H9 (cell line): Measurements from ENCODE around the gene ANKK1. TPM values are rescaled to one million over a fixed set of nuclear protein-coding genes. Genes with fewer than 3 reads are reported as not detected.

Experiments
- DNase-seq: peaks from one replicate; pipeline ENCODE4 v3.0.0-alpha.2; 2017
- H2AFZ ChIP-seq: one replicate; pipeline ENCODE4 v1.6.1; 2013; ENCODE audit warnings: mild to moderate bottlenecking, low read length, control low read depth, moderate library complexity
- H2AK5ac ChIP-seq: 2 replicates; pipeline ENCODE4 v1.6.1; 2013; ENCODE audit warnings: low read length, control low read depth, mixed read lengths; ENCODE audit not compliant: insufficient read length
- H2BK120ac ChIP-seq: one replicate; pipeline ENCODE4 v1.6.1; 2013; ENCODE audit warnings: low read depth, mild to moderate bottlenecking, low read length, control low read depth, inconsistent platforms; ENCODE audit not compliant: poor library complexity, severe bottlenecking
- H2BK12ac ChIP-seq: 2 replicates; pipeline ENCODE4 v1.6.1; 2013; ENCODE audit warnings: low read length, control low read depth, mixed read lengths, low read depth; ENCODE audit not compliant: insufficient read length
- H2BK15ac ChIP-seq: 2 replicates; pipeline ENCODE4 v1.6.1; 2013; ENCODE audit warnings: low read depth, low read length, control low read depth
- H2BK20ac ChIP-seq: one replicate; pipeline ENCODE4 v1.6.1; 2013; ENCODE audit warnings: low read depth, mild to moderate bottlenecking, low read length, control low read depth, inconsistent platforms; ENCODE audit not compliant: poor library complexity, severe bottlenecking
- H2BK5ac ChIP-seq: 2 replicates; pipeline ENCODE4 v1.6.1; 2013; ENCODE audit warnings: low read length, control low read depth, mixed read lengths; ENCODE audit not compliant: insufficient read length
- H3K14ac ChIP-seq: 2 replicates; pipeline ENCODE4 v1.6.1; 2013; ENCODE audit warnings: low read length, control low read depth; ENCODE audit not compliant: insufficient read depth
- H3K18ac ChIP-seq: 2 replicates; pipeline ENCODE4 v1.6.1; 2013; ENCODE audit warnings: low read depth, mild to moderate bottlenecking, mixed read lengths, low read length, control low read depth; ENCODE audit not compliant: insufficient read length
- H3K23ac ChIP-seq: 2 replicates; pipeline ENCODE4 v1.6.1; 2013; ENCODE audit warnings: low read length, control low read depth, mixed read lengths, low read depth; ENCODE audit not compliant: insufficient read length
- H3K23me2 ChIP-seq: 2 replicates; pipeline ENCODE4 v1.6.1; 2013; ENCODE audit warnings: low read depth, mild to moderate bottlenecking, mixed read lengths, low read length, control low read depth; ENCODE audit not compliant: insufficient read length, poor library complexity, severe bottlenecking
- H3K27ac ChIP-seq: 2 replicates; pipeline ENCODE4 v1.5.1; 2013; ENCODE audit warnings: low read length, control low read depth, mixed read lengths, low read depth; ENCODE audit not compliant: insufficient read length
- H3K27me3 ChIP-seq: 2 replicates; pipeline ENCODE4 v1.6.1; 2013; ENCODE audit warnings: low read length, control low read depth, inconsistent platforms; ENCODE audit not compliant: insufficient read depth
- H3K4ac ChIP-seq: 2 replicates; pipeline ENCODE4 v1.6.1; 2013; ENCODE audit warnings: low read depth, mild to moderate bottlenecking, control low read depth, inconsistent platforms, low read length, moderate library complexity
- H3K4me1 ChIP-seq: 2 replicates; pipeline ENCODE4 v1.6.1; 2013; ENCODE audit warnings: low read length, control low read depth, inconsistent platforms; ENCODE audit not compliant: insufficient read depth
- H3K4me2 ChIP-seq: 2 replicates; pipeline ENCODE4 v1.6.1; 2013; ENCODE audit warnings: low read length, control low read depth, mixed read lengths; ENCODE audit not compliant: insufficient read length, insufficient read depth
- H3K56ac ChIP-seq: 2 replicates; pipeline ENCODE4 v1.6.1; 2013; ENCODE audit warnings: low read depth, mild to moderate bottlenecking, mixed read lengths, low read length, control low read depth; ENCODE audit not compliant: insufficient read length
- H3K79me1 ChIP-seq: 2 replicates; pipeline ENCODE4 v1.6.1; 2013; ENCODE audit warnings: low read depth, mild to moderate bottlenecking, moderate library complexity, low read length, control low read depth, inconsistent platforms; ENCODE audit not compliant: insufficient read depth, poor library complexity, severe bottlenecking
- H3K79me2 ChIP-seq: 2 replicates; pipeline ENCODE4 v1.6.1; 2013; ENCODE audit warnings: low read length, control low read depth, inconsistent platforms; ENCODE audit not compliant: insufficient read depth
- H3K9ac ChIP-seq: 2 replicates; pipeline ENCODE4 v1.6.1; 2013; ENCODE audit warnings: low read length, control low read depth, mixed read lengths; ENCODE audit not compliant: insufficient read length; ENCODE audit errors: extremely low read depth
- H3K9me3 ChIP-seq: one replicate; pipeline ENCODE4 v1.6.1; 2013; ENCODE audit warnings: low read depth, low read length, inconsistent platforms; ENCODE audit not compliant: control insufficient read depth
- H3T11ph ChIP-seq: one replicate; pipeline ENCODE4 v1.6.1; 2013; ENCODE audit warnings: mild to moderate bottlenecking, low read length, control low read depth, inconsistent platforms
- H4K20me1 ChIP-seq: one replicate; pipeline ENCODE4 v1.6.1; 2013; ENCODE audit not compliant: control insufficient read depth, insufficient read length, insufficient read depth
- H4K5ac ChIP-seq: 2 replicates; pipeline ENCODE4 v1.6.1; 2013; ENCODE audit warnings: low read depth, mild to moderate bottlenecking, mixed read lengths, low read length, control low read depth; ENCODE audit not compliant: insufficient read length
- H4K8ac ChIP-seq: replicated peaks from 2 replicates; pipeline ENCODE4 v1.6.1; 2013; ENCODE audit warnings: low read length, control low read depth, mixed read lengths, low read depth; ENCODE audit not compliant: insufficient read length
- H4K91ac ChIP-seq: 2 replicates; pipeline ENCODE4 v1.6.1; 2013; ENCODE audit warnings: low read depth, mild to moderate bottlenecking, moderate library complexity, mixed read lengths, low read length, control low read depth; ENCODE audit not compliant: insufficient read length
- H3K27ac Mint-ChIP-seq, 3 experiments: 2 replicates in 2 of 3; 3 replicates in 1 of 3; pipeline ENCODE4 v1.8.0; 2020 to 2021; ENCODE audit warnings: mixed read lengths in 3 of 3, mild to moderate bottlenecking in 1 of 3, moderate library complexity in 1 of 3
- H3K27me3 Mint-ChIP-seq: 2 replicates; pipeline ENCODE4 v1.8.0; 2021; ENCODE audit warnings: low read depth, mild to moderate bottlenecking, moderate library complexity, mixed read lengths
- H3K36me3 Mint-ChIP-seq, 3 experiments: 2 replicates in 2 of 3; 3 replicates in 1 of 3; pipeline ENCODE4 v1.8.0; 2020 to 2021; ENCODE audit warnings: low read depth in 3 of 3, mixed read lengths in 3 of 3; ENCODE audit not compliant: insufficient read depth in 1 of 3
- H3K4me1 Mint-ChIP-seq, 2 experiments: 2 replicates each; pipeline ENCODE4 v1.8.0; 2020; ENCODE audit warnings: mixed read lengths in 2 of 2
- H3K4me3 Mint-ChIP-seq, 2 experiments: 2 replicates in 1 of 2; 3 replicates in 1 of 2; pipeline ENCODE4 v1.8.0; 2020 to 2021; ENCODE audit warnings: mild to moderate bottlenecking in 2 of 2, mixed read lengths in 2 of 2, moderate library complexity in 1 of 2
- H3K9me3 Mint-ChIP-seq, 2 experiments: 2 replicates in 1 of 2; 3 replicates in 1 of 2; pipeline ENCODE4 v1.8.0; 2020; ENCODE audit warnings: mild to moderate bottlenecking in 2 of 2, mixed read lengths in 2 of 2, moderate library complexity in 1 of 2
- WGBS: extraction: QIAGEN DNeasy Blood & Tissue Kit; methylation state at CpG from one replicate; pipeline ENCODE4 v1.1.7; 2013; ENCODE audit warnings: missing lambda C conversion rate, low lambda C conversion rate, mixed read lengths; ENCODE audit not compliant: insufficient read length; ENCODE audit errors: extremely low coverage; 5-methylcytosine and 5-hydroxymethylcytosine counted together
- total RNA-seq: library from RNA; stranded (reverse); gene quantifications from 2 replicates; pipeline ENCODE4 v1.2.1, GENCODE V29; 2021
- TF ChIP-seq, protein P1 (sequence below): fragments of 200-600 bp; sonication (generic); conservative IDR thresholded peaks from 3 replicates; pipeline ENCODE4 v1.8.0; 2021; ENCODE audit warnings: antibody characterized with exemption, mild to moderate bottlenecking

The ANKK1 gene
- total RNA-seq, 1 experiment from 2014 or later = 0.20 TPM

DNA sequence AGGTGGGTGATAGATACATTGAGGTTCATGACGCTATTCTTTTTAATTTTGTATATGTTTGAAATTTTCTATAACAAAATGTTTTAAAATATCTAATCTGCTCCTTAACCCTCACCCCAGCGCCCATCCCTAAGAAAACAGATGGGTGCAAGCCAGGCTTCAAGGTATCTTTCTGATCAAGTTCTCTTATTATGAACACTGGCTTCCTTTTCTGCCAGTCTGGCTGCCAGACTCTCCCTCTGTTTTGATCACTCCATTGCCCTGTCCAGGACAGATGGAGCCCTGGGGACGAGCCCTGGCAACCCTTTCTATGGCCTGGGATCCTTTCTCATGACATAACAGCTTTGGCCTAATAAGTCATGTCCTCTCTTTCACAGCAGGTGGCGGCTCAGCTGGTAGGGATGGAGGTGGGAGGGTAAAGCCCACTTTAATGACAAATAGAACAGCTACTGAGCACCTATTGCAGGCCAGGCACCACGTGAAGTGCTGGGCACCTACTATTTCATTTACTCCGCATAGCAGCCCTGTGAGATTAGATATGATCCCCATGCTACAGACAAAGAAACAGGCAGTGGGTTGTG is 49.2 kb downstream of the ANKK1 start:
- H2BK120ac ChIP-seq = no peak overlapping the region
- H3K9ac ChIP-seq = no peak overlapping the region
- no peak overlapping the region for H4K5ac ChIP-seq
- no peaks in the 10 kb centered on the region; a peak in 1 of 7 replicates for H3K36me3 Mint-ChIP-seq
- WGBS = no CpG with 5 or more reads among the region's 6 CpGs
- no peaks in the 10 kb centered on the region for H3K79me1 ChIP-seq
- no peak overlapping the region for H3K23ac ChIP-seq
- H3K18ac ChIP-seq = no peak overlapping the region
- no peaks in the 10 kb centered on the region for H3K9me3 Mint-ChIP-seq
- no peaks in the 10 kb centered on the region for H4K20me1 ChIP-seq
- no peak overlapping the region for H3K4me3 Mint-ChIP-seq
- H3K27me3 Mint-ChIP-seq = peaks cover 5% of the 10 kb centered on the region
- no peaks in the 10 kb centered on the region for H3K9me3 ChIP-seq
- H2AK5ac ChIP-seq = no peak overlapping the region
- H3K56ac ChIP-seq = no peak overlapping the region
- no peak overlapping the region for H3K4ac ChIP-seq
- H3K79me2 ChIP-seq = no peaks in the 10 kb centered on the region
- no peak for DNase-seq
- no peak overlapping the region for H4K91ac ChIP-seq
- H3K23me2 ChIP-seq = no peaks in the 10 kb centered on the region
- H3K4me2 ChIP-seq = no peak overlapping the region
- no peak overlapping the region for H3K27ac ChIP-seq
- H4K8ac ChIP-seq = no peak overlapping the region
- no peak overlapping the region; a peak in 1 of 7 replicates for H3K27ac Mint-ChIP-seq
- H3K14ac ChIP-seq = no peak overlapping the region; the same call in 1 of the 2 replicates
- peaks cover 4% of the 10 kb centered on the region; the same call in 1 of the 2 replicates for H3K4me1 ChIP-seq
- TF ChIP-seq, protein P1, sequence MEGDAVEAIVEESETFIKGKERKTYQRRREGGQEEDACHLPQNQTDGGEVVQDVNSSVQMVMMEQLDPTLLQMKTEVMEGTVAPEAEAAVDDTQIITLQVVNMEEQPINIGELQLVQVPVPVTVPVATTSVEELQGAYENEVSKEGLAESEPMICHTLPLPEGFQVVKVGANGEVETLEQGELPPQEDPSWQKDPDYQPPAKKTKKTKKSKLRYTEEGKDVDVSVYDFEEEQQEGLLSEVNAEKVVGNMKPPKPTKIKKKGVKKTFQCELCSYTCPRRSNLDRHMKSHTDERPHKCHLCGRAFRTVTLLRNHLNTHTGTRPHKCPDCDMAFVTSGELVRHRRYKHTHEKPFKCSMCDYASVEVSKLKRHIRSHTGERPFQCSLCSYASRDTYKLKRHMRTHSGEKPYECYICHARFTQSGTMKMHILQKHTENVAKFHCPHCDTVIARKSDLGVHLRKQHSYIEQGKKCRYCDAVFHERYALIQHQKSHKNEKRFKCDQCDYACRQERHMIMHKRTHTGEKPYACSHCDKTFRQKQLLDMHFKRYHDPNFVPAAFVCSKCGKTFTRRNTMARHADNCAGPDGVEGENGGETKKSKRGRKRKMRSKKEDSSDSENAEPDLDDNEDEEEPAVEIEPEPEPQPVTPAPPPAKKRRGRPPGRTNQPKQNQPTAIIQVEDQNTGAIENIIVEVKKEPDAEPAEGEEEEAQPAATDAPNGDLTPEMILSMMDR = no peak
- no peak overlapping the region for H2BK5ac ChIP-seq
- no peak overlapping the region for H2BK20ac ChIP-seq
- no peak overlapping the region for H3T11ph ChIP-seq
- no peak overlapping the region for H2AFZ ChIP-seq
- no peaks in the 10 kb centered on the region for H3K27me3 ChIP-seq
- H2BK12ac ChIP-seq = no peak overlapping the region
- H3K4me1 Mint-ChIP-seq = peaks cover 12 to 16% of the 10 kb centered on the region in 2 experiments
- no peak overlapping the region for H2BK15ac ChIP-seq
